ENCODE data around the gene TPST2.

- TF ChIP-seq, protein P1, sequence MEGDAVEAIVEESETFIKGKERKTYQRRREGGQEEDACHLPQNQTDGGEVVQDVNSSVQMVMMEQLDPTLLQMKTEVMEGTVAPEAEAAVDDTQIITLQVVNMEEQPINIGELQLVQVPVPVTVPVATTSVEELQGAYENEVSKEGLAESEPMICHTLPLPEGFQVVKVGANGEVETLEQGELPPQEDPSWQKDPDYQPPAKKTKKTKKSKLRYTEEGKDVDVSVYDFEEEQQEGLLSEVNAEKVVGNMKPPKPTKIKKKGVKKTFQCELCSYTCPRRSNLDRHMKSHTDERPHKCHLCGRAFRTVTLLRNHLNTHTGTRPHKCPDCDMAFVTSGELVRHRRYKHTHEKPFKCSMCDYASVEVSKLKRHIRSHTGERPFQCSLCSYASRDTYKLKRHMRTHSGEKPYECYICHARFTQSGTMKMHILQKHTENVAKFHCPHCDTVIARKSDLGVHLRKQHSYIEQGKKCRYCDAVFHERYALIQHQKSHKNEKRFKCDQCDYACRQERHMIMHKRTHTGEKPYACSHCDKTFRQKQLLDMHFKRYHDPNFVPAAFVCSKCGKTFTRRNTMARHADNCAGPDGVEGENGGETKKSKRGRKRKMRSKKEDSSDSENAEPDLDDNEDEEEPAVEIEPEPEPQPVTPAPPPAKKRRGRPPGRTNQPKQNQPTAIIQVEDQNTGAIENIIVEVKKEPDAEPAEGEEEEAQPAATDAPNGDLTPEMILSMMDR (IDR thresholded peaks at IDR 0.05), result no peak
- TF ChIP-seq POLR2AphosphoS5 (IDR thresholded peaks at IDR 0.05), result no peak
- no peak for TF ChIP-seq EP300 (IDR thresholded peaks at IDR 0.05)
- no peak for TF ChIP-seq POLR2A (IDR thresholded peaks at IDR 0.05)
These were observed 28.0 kb downstream of the TPST2 start for GRCh38 chr22:26561756-26562417.
